ENCODE measurements around the gene BDKRB1. TPM values are rescaled to one million over a fixed set of nuclear protein-coding genes. Genes with fewer than 3 reads are reported as not detected.
A peak's percentile ranks its signal among the peaks of the same experiment; 100 is the strongest.

Gene BDKRB1
- total and polyA plus RNA-seq, 2 donors from 2014 or later: 1.2 to 1.5 TPM

DNA sequence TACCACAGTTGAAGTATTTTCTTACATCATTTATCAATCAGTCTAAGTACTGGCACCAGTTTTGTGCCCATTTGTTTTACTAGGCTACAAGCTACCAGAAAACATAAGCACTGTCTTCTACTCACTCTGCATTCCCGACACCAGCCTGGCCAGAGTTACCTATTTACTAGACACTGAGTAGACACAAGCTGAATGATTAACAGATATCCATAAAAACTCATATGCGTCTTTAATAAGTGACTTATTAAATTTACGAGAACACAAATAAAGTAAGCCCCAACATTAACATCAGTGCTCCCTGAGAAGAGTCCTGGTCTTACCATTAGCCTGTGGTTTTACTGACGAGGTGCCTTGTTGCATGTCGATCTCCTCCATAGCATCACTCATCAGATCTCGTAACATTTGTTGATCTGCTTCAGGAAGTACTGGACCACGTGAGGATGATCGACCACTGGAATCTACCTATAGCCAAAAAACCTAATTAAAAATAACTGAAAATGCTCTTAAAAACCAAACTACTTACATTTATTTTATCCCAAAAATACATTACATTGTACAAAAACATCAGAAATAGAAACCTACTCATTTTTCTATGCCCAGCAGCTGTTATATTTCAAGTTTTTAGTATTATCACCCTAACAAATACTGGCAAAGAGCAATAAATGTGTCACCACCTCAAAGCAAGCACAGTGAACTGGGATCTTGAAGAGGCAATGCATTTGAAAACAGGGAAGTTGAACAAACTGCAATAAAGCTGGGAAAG, 53.3 kb downstream of the BDKRB1 start:
- Histone ChIP-seq H3K9ac (ENCODE audit: low read length in 3 of 3) (peak overlapping the region in 1 of 3 donors; percentile 3), H3K36me3 (ENCODE audit: control insufficient read depth in 2 of 3, insufficient read depth in 3 of 3, low read length in 3 of 3) (peaks cover 8 to 40% (median 11%) of the 10 kb centered on the region in 3 donors), H3K4me1 (ENCODE audit: control insufficient read depth in 2 of 3, insufficient read depth in 2 of 3, low read depth in 1 of 3, low read length in 3 of 3) (peaks cover 2 to 25% (median 8%) of the 10 kb centered on the region in 3 donors), H3K27me3 (ENCODE audit: control insufficient read depth, insufficient read depth, low read length) (no peaks in the 10 kb centered on the region), H3K27ac (ENCODE audit: low read depth in 2 of 2, low read length in 2 of 2) (peak overlapping the region; percentile 5 to 76), H3K4me3 (ENCODE audit: low read length in 3 of 3) (peak overlapping the region in 2 of 3 donors; percentile 36 to 40), H3K9me3 (ENCODE audit: control insufficient read depth in 2 of 3, insufficient read depth in 1 of 3, low read length in 3 of 3) (no peaks in the 10 kb centered on the region)
- peak; percentile 80 for FAIRE-seq
- TF ChIP-seq, protein P1, sequence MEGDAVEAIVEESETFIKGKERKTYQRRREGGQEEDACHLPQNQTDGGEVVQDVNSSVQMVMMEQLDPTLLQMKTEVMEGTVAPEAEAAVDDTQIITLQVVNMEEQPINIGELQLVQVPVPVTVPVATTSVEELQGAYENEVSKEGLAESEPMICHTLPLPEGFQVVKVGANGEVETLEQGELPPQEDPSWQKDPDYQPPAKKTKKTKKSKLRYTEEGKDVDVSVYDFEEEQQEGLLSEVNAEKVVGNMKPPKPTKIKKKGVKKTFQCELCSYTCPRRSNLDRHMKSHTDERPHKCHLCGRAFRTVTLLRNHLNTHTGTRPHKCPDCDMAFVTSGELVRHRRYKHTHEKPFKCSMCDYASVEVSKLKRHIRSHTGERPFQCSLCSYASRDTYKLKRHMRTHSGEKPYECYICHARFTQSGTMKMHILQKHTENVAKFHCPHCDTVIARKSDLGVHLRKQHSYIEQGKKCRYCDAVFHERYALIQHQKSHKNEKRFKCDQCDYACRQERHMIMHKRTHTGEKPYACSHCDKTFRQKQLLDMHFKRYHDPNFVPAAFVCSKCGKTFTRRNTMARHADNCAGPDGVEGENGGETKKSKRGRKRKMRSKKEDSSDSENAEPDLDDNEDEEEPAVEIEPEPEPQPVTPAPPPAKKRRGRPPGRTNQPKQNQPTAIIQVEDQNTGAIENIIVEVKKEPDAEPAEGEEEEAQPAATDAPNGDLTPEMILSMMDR (IDR thresholded peaks at IDR 0.05; ENCODE audit: borderline replicate concordance, extremely low read depth, insufficient read depth): no peak
- intact Hi-C loops (cut with DNase I): loop anchor here (10.0 kb wide), 1 partner anchor 105 kb away; no protein-coding TSS in a partner anchor
- peak in 3 of 5 donors; percentile 18 to 74 (median 64) for DNase-seq

GRCh38 chr14:96309896-96310330, 53.9 kb downstream of the BDKRB1 start:
- FAIRE-seq: no peak
- peak in 2 of 5 donors; percentile 31 to 49 for DNase-seq
- peaks cover 2 to 25% (median 8%) of the 10 kb centered on the region in 3 donors for H3K4me1 ChIP-seq (ENCODE audit: control insufficient read depth in 2 of 3, insufficient read depth in 2 of 3, low read depth in 1 of 3, low read length in 3 of 3)
- H3K27ac ChIP-seq (ENCODE audit: low read depth in 2 of 2, low read length in 2 of 2): peak overlapping the region; percentile 5 to 76
- H3K4me3 ChIP-seq (ENCODE audit: low read length in 3 of 3): no peak overlapping the region
- no peak overlapping the region for H3K9ac ChIP-seq (ENCODE audit: low read length in 3 of 3)
- H3K36me3 ChIP-seq (ENCODE audit: control insufficient read depth in 2 of 3, insufficient read depth in 3 of 3, low read length in 3 of 3): peaks cover 8 to 36% (median 13%) of the 10 kb centered on the region in 3 donors
- intact Hi-C loops (cut with DNase I): loop anchor here (10.0 kb wide), 1 partner anchor 105 kb away; no protein-coding TSS in a partner anchor
- TF ChIP-seq, protein P1 (IDR thresholded peaks at IDR 0.05; ENCODE audit: borderline replicate concordance, extremely low read depth, insufficient read depth): peak; percentile 4
- H3K27me3 ChIP-seq (ENCODE audit: control insufficient read depth, insufficient read depth, low read length): no peaks in the 10 kb centered on the region
- H3K9me3 ChIP-seq (ENCODE audit: control insufficient read depth in 2 of 3, insufficient read depth in 1 of 3, low read length in 3 of 3): no peaks in the 10 kb centered on the region

DNA sequence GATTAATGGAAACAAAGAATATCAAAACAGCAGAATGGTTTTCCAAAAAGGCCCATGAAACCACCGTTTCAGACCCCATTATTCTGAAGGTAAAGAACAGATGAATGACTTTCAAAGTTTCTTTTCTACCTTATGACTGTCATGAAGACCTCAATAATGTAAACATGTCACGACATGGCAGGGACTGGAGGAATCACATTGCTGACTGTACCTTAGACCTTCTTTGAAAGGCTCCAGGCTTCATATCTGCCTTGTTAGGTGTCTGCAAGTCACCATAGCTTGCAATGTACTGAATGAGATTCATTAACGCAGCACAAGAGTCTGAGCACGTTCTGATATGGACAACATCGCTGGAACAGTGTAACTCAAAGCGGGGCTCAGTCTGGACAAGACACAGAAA, 54.9 kb downstream of the BDKRB1 start:
- intact Hi-C loops (cut with DNase I): no loop called here
- Histone ChIP-seq H3K9ac (ENCODE audit: low read length in 3 of 3) (no peak overlapping the region), H3K27ac (ENCODE audit: low read depth in 2 of 2, low read length in 2 of 2) (no peak overlapping the region), H3K9me3 (ENCODE audit: control insufficient read depth in 2 of 3, insufficient read depth in 1 of 3, low read length in 3 of 3) (no peaks in the 10 kb centered on the region), H3K4me1 (ENCODE audit: control insufficient read depth in 2 of 3, insufficient read depth in 2 of 3, low read depth in 1 of 3, low read length in 3 of 3) (peaks cover 2 to 25% (median 8%) of the 10 kb centered on the region in 3 donors), H3K36me3 (ENCODE audit: control insufficient read depth in 2 of 3, insufficient read depth in 3 of 3, low read length in 3 of 3) (peaks cover 6 to 43% (median 17%) of the 10 kb centered on the region in 3 donors), H3K27me3 (ENCODE audit: control insufficient read depth, insufficient read depth, low read length) (no peaks in the 10 kb centered on the region), H3K4me3 (ENCODE audit: low read length in 3 of 3) (no peak overlapping the region)
- TF ChIP-seq, protein P1 (IDR thresholded peaks at IDR 0.05; ENCODE audit: borderline replicate concordance, extremely low read depth, insufficient read depth): no peak
- DNase-seq: no peak
- no peak for FAIRE-seq

Other genes starting within 250 kb of the BDKRB1 start
- 17.5 TPM for gene C14orf132, start 216.8 kb upstream of the BDKRB1 start, total RNA-seq
- 6.0 TPM for gene C14orf132, start 216.8 kb upstream of the BDKRB1 start, polyA plus RNA-seq (ENCODE audit: insufficient read depth, low read depth, low replicate concordance)
- 16.1 TPM for gene BDKRB2, start 51.4 kb upstream of the BDKRB1 start, total RNA-seq
- gene BDKRB2, start 51.4 kb upstream of the BDKRB1 start, polyA plus RNA-seq (ENCODE audit: insufficient read depth, low read depth, low replicate concordance): 7.4 TPM
- gene ATG2B, start 107.1 kb downstream of the BDKRB1 start, total RNA-seq: 35.8 TPM
- gene ATG2B, start 107.1 kb downstream of the BDKRB1 start, polyA plus RNA-seq (ENCODE audit: insufficient read depth, low read depth, low replicate concordance): 3.8 TPM
- gene GSKIP, start 107.3 kb downstream of the BDKRB1 start, total RNA-seq: 30.5 TPM
- 13.1 TPM for gene GSKIP, start 107.3 kb downstream of the BDKRB1 start, polyA plus RNA-seq (ENCODE audit: insufficient read depth, low read depth, low replicate concordance)
- 12.5 TPM for gene AK7, start 135.9 kb downstream of the BDKRB1 start, total RNA-seq
- gene AK7, start 135.9 kb downstream of the BDKRB1 start, polyA plus RNA-seq (ENCODE audit: insufficient read depth, low read depth, low replicate concordance): 5.5 TPM
- gene PAPOLA, start 246.2 kb downstream of the BDKRB1 start, total RNA-seq: 160 TPM
- 70.8 TPM for gene PAPOLA, start 246.2 kb downstream of the BDKRB1 start, polyA plus RNA-seq (ENCODE audit: insufficient read depth, low read depth, low replicate concordance)